Measurements from ENCODE around the gene PTPRR. TPM values are rescaled to one million over a fixed set of nuclear protein-coding genes. Genes with fewer than 3 reads are reported as not detected.

The PTPRR gene
- total and polyA plus RNA-seq, 2 of the 13 experiments (the other 11 are each of a cell fraction or from before 2014, with no cell fraction given): not detected

- WGBS (ENCODE audit: low lambda C conversion rate): 1% methylated on average over 2 of the region's 2 CpGs
- H3K79me2 ChIP-seq (ENCODE audit: insufficient read depth, low read length): no peaks in the 10 kb centered on the region
- no TSS peak for BruUV-seq (replicated peaks)
- ChIA-PET POLR2A (no interaction called here), CTCF (ENCODE audit: low intra/inter-chr PET ratio, low total read pairs) (interaction anchor here (1.2 to 1.4 kb wide), 2 partner anchors 141 to 851 kb away, joined by 3 to 10 read pairs; no protein-coding TSS in a partner anchor)
- no peak overlapping the region for H3K4me2 ChIP-seq (ENCODE audit: low read depth, low read length)
- H3K9ac ChIP-seq (ENCODE audit: insufficient read depth, low read depth, low read length): no peak overlapping the region
- FAIRE-seq: no peak
- H3K36me3 ChIP-seq (replicated peaks in 1 of 2; ENCODE audit: control insufficient read depth in 1 of 2, insufficient read depth in 2 of 2, low read length in 2 of 2): no peaks in the 10 kb centered on the region
- no peak overlapping the region for H3K4me3 ChIP-seq (replicated peaks in 1 of 3; ENCODE audit: insufficient read depth in 1 of 3, low read depth in 2 of 3, low read length in 3 of 3)
- no peak for DNase-seq (ENCODE audit: low spot score)
- H3K27ac ChIP-seq (ENCODE audit: extremely low read length, insufficient read depth, low read length): no peak overlapping the region
- no peaks in the 10 kb centered on the region for H3K4me1 ChIP-seq (ENCODE audit: insufficient read depth, low read length)
- H4K20me1 ChIP-seq (ENCODE audit: insufficient read depth, low read length): no peaks in the 10 kb centered on the region
- ATAC-seq: no peak
- intact Hi-C loops (cut with micrococcal nuclease; ENCODE audit: unreplicated experiment): loop anchor here (1.0 to 2.0 kb wide), 2 partner anchors 140 to 852 kb away; no protein-coding TSS in a partner anchor
- H3K9me3 ChIP-seq (ENCODE audit: low read length): no peaks in the 10 kb centered on the region
- in situ Hi-C loops (cut with HindIII; ENCODE audit: extremely low pct_ligation_motif_present, low pct_unique_long_range_greater_than_20kb): loop anchor here (5.0 to 25.0 kb wide), 2 partner anchors 117 to 282 kb away; no protein-coding TSS in a partner anchor
- no peak overlapping the region for H2AFZ ChIP-seq (ENCODE audit: low read length)
- H3K27me3 ChIP-seq (ENCODE audit: control insufficient read depth in 1 of 2, insufficient read depth in 2 of 2, low read length in 2 of 2): no peaks in the 10 kb centered on the region
- TF ChIP-seq WIZ (CRISPR knock-in tag; IDR thresholded peaks at IDR 0.05) (no peak), ZNF263 (CRISPR knock-in tag; IDR thresholded peaks at IDR 0.05) (no peak), PRDM4 (CRISPR knock-in tag; IDR thresholded peaks at IDR 0.05; ENCODE audit: borderline replicate concordance) (no peak), RFX1 (IDR thresholded peaks at IDR 0.05) (no peak), ZNF792 (CRISPR knock-in tag; IDR thresholded peaks at IDR 0.05) (no peak), EP300 (IDR thresholded peaks at IDR 0.05; ENCODE audit: low read depth in 2 of 2, low read length in 2 of 2) (no peak), EP300 (CRISPR knock-in tag; IDR thresholded peaks at IDR 0.05; ENCODE audit: borderline replicate concordance) (no peak), RERE (CRISPR knock-in tag; IDR thresholded peaks at IDR 0.05; ENCODE audit: low read depth) (no peak), TFDP1 (CRISPR knock-in tag; IDR thresholded peaks at IDR 0.05; ENCODE audit: borderline replicate concordance) (no peak)
- TF ChIP-seq, protein P1, sequence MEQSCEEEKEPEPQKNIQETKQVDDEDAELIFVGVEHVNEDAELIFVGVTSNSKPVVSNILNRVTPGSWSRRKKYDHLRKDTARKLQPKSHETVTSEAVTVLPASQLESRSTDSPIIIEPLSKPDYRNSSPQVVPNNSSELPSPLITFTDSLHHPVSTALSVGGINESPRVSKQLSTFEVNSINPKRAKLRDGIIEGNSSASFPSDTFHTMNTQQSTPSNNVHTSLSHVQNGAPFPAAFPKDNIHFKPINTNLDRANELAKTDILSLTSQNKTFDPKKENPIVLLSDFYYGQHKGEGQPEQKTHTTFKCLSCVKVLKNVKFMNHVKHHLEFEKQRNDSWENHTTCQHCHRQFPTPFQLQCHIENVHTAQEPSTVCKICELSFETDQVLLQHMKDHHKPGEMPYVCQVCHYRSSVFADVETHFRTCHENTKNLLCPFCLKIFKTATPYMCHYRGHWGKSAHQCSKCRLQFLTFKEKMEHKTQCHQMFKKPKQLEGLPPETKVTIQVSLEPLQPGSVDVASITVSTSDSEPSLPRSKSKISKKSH (CRISPR knock-in tag; IDR thresholded peaks at IDR 0.05; ENCODE audit: borderline replicate concordance): no peak
Measured at GRCh38 chr12:70730675-70731180, 189.8 kb downstream of the PTPRR start.

All from HepG2 (cell line).